HG03439 (cell line): ENCODE measurements around the gene TNS1.
"Not testable (repeated sequence)": the region's sequence is repeated elsewhere in the genome, so short reads cannot be mapped to it uniquely, and the experiment has no call there.

Source experiments
- ATAC-seq: cut with Tn5 transposase; IDR thresholded peaks from one replicate; pipeline ENCODE4 v1.9.1; 2021; ENCODE audit warnings: mild to moderate bottlenecking, moderate library complexity; ENCODE audit not compliant: unreplicated experiment

The TNS1 gene

DNA sequence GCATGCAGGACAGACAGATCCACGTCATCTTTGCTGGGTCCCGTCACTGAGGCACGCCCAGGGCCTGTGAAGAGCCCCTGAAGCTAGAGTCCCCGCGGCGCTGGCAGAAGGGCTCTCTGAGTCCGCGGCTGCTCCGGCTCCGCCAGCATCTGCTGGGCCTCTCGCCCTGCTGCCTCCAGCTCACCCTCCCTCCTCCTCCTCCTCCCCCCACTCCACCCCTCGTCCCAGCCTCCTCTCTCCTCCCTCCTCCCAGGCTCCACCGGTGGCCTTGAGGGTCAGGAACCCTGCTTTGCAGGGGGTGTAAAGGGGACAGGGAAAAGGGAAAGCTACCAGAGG is at the start of gene TNS1:
Gene TNS1, minus strand, starts transcription at position 151 of the 336 bp plus-strand sequence. Its CDS starts 123 bp downstream, at position 28.
- no peak for ATAC-seq

GRCh38 chr2:218051903-218052302 is 49.1 kb upstream of the TNS1 start:
- no peak for ATAC-seq

GRCh38 chr2:218047536-218048225 is 44.9 kb upstream of the TNS1 start:
- ATAC-seq, result no peak

DNA sequence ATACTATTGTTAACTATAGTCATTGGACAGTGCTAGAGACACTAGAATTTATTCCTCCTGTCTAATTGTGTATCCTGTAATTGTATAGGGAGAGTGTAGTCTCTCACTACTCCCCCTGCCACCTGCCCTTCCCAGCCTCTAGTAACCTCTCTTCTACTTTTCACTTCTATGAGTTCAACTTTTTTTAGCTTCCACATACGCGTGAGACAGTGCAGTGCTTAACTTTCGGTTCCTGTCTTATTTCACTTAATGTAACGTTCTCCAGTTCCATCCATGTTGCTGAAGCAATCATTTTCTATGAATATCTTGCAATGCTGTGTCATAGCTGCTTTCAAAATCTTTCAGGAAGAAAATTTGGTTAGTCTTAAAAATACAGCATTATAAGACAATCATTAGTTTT is 43.4 kb upstream of the TNS1 start:
- peak; percentile 81 for ATAC-seq

- not testable (repeated sequence) for ATAC-seq
Measured at GRCh38 chr2:218044599-218044998, 41.8 kb upstream of the TNS1 start.

GRCh38 chr2:218043701-218044109 is 40.9 kb upstream of the TNS1 start:
- ATAC-seq, result no peak

DNA sequence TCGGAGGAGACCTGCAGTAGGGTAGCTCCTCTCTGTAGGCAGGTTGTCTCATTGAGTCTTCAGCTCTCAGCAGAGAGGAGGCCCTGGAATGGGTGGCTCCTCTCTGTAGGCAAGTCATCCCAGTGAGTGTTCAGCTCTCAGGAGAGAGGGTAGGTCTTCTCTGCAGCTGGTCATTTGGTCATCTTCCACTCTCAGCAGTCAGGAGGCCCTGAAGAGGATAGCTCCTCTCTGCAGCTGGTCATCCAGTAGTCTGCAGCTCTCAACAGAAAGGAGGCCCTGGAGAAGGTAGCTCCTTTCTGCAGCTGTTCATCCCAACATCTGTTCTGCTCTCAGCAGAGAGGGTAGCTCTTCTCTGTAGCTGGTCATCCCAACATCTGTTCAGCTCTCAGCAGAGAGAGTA is 40.3 kb upstream of the TNS1 start:
- ATAC-seq, result no peak

DNA sequence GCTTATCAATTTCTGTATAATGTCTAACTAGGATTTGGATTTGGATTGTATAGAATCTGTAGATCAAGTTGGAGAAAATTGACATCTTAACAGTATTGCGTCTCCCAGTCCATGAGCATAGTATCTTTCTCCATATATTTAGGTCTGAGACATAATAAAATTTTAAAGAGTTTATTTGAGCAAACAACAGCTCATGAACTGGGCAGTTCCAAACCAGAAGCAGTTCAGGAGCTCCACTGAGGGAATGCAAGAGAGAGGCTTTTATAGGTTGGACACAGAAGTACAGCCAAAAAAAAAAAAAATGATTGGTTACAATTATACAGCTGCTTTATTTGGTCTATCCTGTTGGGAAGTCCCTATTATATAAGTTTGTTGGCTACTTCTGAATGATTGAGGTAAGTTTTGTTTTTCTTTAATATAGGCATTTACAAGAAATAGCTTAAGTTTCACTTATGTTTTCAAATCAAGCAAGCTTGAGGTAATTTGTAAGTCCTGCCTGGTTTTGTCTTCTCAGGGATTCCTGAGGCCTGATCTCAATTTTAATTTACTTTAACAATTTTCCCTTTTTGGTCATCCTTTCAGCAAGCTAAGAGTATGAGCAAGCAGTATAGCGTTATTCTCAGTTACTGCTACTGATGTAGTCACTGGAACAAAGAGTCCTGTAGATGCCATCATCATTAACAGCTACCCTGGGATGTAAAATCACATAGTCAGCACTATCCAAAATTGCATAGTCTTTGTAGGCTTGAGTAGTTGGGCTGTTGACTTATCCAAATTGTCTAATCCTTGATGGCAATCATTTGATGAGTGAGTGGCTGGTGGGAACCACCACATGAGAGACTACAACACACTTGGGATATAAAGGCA is 38.7 kb upstream of the TNS1 start:
- no peak for ATAC-seq

DNA sequence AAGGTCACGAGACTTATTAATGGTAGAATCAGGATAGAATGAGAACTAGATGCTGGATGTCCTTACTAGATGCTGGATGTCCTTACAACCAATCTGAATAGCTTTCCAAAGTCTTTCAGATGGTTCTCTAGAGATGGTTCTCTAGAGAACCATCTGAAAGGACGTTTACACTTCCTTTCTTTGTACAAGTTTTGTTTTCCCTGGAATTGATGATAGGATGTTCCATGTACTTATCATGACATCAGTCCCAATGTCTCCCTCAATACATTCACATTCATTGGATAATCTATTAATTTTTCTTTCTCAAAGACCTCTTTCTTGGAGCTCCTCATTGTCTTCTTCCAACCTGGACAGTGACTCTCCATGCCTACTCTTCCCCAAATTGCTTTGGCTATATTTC is 38.1 kb upstream of the TNS1 start:
- no peak for ATAC-seq

- no peak for ATAC-seq
Measured at GRCh38 chr2:218039171-218039570, 36.4 kb upstream of the TNS1 start.

- no peak for ATAC-seq
Measured at GRCh38 chr2:218036371-218036770, 33.6 kb upstream of the TNS1 start.

GRCh38 chr2:218035463-218036100 is 32.8 kb upstream of the TNS1 start:
- ATAC-seq, result no peak

- peak; percentile 78 for ATAC-seq
Measured at GRCh38 chr2:218034497-218035213, 31.9 kb upstream of the TNS1 start.

- no peak for ATAC-seq
Measured at GRCh38 chr2:218033590-218034496, 31.0 kb upstream of the TNS1 start.

DNA sequence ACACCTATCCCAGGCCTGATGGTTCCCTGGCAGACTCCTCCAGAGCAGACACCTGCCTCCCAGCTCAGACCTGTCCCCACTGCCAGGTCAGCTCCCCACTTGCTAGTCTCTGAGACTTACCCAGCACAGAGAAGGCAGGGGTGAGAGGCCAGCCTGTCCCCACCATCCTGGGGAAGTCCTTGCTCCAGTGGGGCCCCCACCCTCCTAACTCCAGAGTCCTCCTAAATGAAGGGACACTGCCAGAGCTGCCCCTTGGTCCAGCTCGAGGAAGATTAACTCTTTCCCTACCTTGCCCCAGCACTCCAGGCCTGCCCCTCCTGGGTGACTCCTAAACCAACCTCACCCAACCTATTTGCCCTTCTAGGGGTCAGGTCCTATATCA is 30.4 kb upstream of the TNS1 start:
- no peak for ATAC-seq

- ATAC-seq, result no peak
Measured at GRCh38 chr2:218032336-218033171, 29.8 kb upstream of the TNS1 start.

- no peak for ATAC-seq
Measured at GRCh38 chr2:218031771-218032257, 29.0 kb upstream of the TNS1 start.

DNA sequence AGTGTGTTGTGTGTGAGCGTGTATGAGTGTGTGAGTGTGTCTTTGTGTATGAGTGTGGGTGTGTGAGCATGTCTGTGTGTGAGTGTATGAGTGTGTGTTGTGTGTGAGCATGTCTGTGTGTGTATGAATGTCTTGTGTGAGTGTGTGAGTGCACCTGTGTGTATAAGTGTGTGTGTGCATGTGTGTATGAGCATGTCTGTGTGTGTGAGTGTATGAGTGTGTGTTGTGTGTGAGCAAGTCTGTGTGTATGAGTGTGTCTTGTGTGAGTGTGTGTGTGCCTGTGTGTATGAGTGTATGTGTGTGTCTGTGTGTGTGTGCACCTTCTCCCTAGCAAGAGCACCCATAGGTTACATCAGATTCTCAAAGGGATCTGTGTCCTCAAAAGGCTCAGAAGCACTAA is 28.5 kb upstream of the TNS1 start:
- no peak for ATAC-seq
